HG02970 (cell line): ENCODE results near the gene GREB1L.

Experiments used
- ATAC-seq: cut with Tn5 transposase; IDR thresholded peaks from one replicate; pipeline ENCODE4 v1.9.1; 2021; ENCODE audit warnings: mild to moderate bottlenecking, moderate library complexity, moderate number of reproducible peaks; ENCODE audit not compliant: unreplicated experiment, low FRiP score

GREB1L gene

DNA sequence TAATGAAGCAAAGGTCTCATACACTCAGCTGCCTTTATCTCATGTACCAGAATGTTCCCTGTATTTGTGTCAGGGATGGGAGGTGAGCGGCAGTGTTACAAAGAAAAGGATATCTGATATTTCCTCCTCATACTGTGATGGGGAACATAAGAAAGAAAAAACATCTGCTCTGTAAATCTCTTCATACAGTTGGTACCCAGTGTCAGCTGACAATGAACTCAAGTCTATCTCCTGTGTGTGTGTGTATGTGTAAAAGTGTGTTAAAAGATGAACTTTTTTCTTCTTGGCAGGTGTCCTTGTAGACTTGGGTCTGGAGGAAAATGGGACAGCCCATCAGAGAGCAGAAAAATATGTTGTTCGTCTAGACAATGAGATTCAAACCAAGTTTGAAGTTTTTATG is 230.7 kb downstream of the GREB1L start:
- ATAC-seq, result no peak

DNA sequence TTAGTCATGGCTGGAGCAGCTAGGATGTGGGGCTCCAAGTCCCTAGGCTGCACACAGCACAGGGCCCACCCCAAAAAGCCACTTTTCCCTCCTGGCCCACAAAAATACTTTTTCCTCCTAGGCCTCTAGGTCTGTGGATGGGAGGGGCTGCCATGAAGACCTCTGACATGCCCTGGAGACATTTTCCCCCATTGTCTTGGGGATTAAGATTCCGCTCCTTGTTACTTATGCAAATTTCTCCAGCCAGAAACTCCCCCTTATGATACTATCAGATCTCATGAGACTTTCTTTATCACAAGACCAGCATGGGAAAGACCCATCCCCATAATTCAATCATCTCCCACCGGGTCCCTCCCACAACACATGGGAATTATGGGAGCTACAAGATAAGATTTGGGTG is 232.6 kb downstream of the GREB1L start:
- no peak for ATAC-seq

DNA sequence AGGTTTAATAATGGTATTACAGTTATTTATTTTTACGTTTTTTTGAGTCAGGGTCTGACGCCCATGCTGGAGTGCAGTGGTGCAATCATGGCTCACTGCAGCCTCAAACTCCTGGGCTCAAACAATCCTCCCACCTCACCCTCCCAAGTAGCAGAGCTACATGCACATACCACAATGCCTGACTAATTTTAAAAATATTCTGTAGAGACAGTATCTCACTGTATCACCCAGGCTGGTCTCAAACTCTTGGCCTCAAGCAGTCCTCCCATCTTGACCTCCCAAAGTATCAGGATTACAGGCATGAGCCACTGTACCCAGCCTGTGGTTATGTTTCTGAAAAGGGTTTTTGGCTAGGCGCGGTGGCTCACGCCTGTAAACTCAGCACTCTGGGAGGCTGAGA is 237.7 kb downstream of the GREB1L start:
- no peak for ATAC-seq

DNA sequence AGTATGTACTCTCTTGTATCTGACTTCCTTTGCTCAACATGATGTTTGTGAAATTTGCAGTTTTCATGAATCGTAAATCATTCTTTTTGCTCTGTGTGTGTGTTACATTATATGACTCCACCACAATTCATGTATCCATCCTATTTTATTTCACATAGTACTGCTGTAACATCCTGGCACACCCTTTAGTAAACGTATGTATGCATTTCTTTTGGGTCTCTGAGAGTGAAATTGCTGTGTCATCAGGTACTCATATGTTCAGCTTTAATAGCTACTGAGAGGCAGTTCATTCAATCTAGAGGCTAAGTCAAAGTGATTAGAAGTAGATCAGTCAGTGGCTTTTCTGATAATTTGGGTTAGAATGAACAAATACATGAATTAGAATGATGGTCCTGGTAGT is 239.7 kb downstream of the GREB1L start:
- no peak for ATAC-seq

DNA sequence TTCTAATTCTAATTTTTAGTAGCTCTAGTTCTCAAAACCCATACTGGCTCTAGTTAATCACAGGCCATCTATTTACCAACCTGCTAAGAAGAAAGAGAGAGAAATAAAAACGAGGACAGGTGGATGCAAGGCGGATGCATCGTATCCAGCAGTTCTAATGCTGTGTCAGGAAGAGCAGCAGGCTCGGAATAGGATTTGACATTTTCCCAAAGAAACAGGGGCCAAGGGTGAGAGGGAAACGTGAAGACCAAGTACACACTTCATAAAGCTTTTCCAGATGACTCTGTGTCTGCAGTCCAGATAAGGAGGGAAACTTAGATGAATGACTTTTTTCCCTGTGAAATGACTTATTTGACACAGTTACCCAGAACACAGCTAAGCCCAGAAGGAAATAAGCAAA is 241.0 kb downstream of the GREB1L start:
- no peak for ATAC-seq

DNA sequence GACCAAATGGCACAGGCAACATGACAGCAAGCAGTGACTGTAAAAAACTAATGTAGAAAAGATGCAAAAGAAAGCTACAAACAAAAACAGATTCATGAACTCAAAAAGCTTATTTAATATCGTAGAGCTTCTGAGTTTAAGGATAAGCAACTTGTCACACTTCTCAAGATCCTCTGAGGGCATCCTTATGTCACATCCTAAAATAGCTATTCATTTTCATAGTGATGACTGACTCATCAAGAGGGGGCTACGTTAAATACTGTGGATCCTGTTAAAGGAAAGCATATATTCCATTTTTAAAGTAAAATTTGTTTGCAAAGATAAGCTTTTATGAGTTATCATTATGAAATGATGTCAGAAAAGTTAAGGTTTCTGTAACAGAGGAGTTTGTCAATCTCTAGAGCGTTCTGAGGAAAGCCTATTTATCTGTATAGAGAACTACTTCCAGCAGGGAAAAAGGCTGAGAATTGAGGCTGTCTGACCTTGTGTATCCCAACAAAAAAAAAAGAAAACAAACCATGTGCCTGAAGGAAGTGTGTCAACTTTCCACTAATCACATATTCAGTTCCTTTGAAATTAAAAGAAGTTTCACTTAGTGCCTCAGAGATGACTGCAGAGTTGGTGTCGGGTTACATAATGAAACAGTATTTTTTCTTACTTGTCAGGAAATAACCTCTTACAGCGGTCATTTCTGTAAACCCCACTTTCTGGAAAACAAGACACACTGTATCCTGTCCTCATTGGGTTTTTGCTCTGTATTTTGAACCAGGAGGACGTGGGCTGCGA is 243.0 kb downstream of the GREB1L start:
- ATAC-seq, result no peak

DNA sequence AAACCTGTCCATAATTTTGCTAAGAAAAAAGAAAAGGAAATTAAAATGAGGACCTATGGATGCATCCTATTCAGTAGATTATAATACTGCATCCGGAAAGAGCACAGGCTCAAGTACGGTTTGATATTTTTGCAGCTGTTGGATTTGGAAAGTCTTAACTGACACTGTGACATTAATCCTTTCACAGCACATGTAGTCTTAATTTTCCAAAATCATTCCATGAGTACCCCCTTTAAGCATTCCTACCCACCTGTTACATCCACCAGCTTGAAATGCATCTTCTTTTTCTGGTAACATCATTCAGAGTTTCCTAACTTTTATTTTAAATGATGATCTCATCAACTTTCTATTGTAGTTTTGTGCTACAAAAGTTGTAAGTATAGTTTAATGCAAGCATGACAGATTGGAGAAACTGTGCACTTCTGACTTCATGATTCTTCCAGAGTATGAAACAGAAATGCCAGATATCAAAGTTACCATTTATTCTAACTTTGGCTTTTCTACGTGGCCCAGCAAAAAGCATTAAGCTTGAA is 244.9 kb downstream of the GREB1L start:
- ATAC-seq, result no peak

DNA sequence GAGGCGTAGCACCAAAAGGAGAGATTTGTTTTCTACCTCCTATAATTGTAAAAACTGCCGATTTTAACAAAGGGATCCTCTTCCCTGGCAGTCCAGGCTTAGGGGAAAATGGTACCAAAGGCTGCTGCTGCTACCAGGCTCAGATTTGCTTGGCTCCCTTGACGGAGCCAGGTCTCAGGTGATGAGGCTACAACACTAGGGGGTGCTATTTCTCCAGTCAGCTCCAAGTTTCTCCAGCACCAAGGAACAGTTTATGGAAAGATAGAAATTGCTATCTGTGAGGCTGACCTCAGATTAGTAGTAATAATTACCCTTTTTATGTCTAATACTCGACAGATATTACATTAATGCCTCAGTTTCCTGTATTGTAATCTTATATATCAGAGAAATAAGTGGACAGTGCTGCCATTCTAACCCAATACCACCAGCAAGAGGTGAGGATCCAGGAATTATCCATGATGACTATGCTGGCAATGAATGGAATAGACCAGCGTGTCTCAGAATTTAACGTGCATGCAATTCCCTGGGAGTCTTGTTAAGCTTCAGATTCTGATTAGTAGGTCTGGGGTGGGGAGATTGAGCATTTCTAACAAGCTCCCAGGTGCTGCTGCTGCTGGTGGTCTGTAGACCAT is 247.2 kb downstream of the GREB1L start:
- no peak for ATAC-seq

DNA sequence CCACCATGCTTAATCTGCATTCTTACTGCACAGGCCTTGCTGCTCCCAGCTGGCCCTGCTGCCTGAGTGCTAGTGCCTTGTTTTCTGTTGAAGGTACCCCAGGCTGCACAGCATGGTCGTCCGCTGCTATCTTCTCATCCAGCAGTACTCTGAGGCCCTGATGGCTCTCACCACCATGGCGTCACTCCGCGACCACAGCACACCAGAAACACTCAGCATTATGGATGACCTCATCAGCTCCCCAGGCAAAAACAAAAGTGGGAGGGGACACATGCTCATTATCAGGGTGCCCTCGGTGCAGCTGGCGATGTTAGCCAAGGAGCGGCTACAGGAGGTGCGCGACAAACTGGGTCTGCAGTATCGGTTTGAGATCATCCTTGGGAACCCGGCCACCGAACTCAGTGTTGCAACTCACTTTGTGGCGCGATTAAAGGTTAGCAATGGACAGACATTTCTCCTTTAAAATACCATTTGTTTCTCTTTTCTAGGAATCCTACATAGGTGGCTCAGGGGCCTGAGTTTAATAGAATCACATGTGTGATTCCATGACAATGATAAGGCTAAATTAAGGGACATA is 248.0 kb downstream of the GREB1L start:
- no peak for ATAC-seq

DNA sequence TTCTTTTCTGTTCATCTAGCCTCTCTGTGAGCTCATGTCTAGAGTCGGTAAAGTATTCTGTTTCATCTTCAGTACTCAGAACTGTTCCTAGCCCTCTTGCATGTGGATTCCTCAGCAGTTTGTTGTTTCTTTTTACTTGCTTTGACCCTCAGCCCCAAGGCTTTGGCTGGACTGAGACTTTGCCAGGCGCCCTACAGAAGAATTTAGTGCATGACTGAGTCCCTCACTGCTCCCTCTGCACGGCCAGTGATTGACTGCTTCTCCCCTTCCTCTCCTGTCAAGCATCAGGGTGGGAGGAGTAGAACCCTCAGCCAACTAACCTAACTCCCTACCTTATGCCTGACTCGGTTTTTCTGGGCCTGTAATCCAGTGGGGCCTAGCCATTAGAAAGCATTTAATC is 248.7 kb downstream of the GREB1L start:
- no peak for ATAC-seq

DNA sequence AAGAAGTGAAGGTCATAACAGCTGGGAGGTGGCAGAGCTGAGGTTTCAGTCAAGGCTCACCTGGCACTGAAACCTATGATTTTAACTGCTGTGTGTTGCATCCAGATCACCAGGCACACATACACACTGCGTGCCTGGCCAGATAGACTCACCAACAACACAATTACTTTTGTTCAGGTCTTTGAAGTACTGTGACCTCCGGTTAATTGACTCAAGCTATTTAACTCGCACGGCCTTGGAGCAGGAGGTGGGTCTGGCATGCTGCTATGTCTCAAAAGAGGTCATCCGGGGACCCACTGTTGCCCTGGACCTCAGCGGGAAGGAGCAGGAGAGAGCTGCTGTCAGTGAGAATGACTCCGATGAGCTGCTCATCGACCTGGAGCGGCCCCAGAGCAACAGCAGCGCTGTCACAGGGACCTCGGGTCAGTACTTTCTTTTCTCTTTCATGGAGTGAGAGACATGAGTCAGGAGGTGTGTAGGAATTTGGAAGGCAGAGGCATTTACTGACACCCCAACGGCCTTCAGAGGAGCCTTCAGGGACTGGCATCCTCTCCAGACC is 254.3 kb downstream of the GREB1L start:
- no peak for ATAC-seq

DNA sequence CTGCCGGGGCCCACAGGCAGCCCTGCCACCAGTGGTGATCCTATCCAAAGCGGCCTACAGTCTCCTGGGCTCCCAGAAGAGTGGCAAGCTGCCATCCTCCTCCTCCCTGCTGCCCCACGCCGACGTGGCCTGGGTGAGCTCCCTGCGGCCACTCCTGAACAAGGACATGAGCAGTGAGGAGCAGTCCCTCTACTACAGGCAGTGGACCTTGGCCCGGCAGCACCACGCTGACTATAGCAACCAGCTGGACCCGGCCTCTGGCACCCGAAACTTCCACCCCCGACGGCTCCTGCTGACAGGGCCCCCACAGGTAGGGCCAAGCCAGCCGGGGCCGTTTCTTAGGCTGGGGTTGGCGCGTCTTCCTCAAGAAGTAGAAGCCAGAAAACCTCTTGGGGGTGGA is 258.0 kb downstream of the GREB1L start:
- no peak for ATAC-seq

DNA sequence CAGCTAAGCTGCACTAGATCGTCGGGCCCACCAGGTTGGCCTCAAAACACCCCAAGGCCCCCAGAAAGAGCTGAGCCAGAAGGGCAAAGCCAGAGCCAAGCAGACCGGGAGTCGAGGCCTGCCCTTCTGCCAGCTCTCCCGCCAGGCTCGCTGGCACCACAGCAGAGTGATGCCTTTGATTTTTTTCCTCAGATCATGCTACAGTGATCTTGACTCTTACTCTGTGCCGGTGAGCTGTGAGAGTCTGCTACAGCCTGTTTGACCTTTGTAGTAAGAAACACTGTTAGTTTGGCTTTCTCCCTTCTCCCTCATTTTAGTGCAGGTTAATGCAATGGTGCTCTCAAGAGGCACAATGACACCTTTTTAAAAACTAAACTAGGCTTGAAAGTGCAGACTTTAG is 260.6 kb downstream of the GREB1L start:
- ATAC-seq, result no peak

DNA sequence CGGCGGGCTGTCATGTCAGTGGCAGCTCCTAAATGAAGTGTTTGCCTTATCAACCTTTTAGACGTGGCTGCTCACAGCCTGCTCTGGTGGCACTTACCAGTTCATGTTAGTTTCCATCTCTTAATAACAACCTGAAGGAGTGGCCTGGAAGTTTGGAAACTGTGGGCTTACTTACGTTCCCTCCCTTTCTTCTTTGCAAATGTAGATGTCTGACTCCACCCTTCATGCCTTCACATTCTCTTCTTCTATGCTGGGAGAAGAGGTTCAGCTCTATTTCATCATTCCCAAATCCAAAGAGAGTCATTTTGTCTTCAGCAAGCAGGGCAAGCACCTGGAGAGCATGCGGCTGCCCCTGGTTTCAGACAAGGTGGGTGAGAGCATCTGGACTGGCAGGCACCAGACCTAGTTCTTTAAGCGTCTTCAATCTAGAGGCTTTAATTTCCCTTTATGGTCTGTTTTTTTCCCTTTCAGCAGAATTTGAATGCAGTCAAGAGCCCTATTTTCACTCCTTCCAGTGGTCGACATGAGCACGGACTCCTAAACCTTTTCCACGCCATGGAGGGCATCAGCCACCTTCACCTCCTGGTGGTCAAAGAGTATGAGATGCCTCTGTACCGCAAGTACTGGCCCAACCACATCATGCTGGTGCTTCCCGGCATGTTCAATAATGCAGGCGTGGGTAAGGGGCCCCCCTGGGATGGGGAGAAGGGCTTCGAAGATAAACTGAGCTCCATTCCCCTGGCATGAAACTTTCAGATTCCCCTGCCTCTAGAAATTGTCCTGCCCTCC is 266.1 kb downstream of the GREB1L start:
- no peak for ATAC-seq

DNA sequence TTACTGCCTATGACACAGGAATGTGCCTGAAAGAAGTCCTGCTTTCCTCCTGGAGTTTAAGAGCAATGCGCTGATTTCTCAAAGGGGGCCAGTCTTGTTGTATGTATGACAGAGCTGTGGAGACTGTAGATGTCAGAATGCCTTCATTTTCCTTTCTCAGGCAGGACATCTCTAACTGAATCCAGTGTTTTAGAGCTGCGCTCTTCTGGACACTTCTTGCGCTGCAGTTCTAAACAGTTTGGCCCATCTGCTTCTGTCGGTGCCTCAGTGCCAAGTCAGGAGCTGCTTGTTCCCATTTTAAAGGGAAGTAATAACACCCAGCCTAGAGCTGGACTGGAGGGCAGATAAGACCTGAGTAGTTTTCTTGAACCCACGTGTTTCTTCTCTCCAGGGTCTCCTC is 267.0 kb downstream of the GREB1L start:
- no peak for ATAC-seq

DNA sequence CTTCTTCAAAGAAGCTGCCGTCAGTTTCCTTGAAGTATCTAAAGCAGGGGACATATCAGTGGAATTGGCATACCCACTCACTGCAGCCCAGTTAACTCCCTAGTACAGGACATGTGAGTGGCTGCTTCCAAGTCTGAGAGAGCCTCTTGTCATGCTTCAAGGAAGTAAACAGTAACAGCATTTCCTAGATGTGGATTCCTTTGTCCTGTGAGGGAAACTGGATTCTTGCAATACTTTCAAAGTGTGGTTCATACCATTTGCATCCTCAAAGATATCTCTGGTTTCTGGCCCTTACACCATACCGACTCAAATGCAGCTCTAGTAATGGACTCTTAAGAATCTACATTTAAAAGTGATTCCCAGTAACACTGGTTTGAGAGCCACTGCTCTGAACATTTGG is 271.3 kb downstream of the GREB1L start:
- no peak for ATAC-seq

DNA sequence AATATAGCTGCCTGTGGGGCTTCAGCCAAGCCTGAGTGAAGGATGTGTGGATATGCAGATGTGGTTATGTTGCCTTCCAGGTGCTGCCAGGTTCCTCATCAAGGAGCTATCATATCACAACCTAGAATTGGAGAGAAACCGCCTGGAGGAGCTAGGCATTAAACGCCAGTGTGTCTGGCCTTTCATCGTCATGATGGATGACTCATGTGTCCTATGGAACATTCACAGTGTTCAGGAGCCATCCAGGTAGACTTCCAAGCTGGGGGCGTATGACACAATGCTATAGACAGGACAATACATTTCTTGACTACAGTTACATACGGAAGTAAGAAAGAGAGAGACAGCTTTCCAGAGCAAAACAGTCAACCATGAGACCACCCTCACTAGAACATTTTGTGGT is 271.7 kb downstream of the GREB1L start:
- ATAC-seq, result no peak

DNA sequence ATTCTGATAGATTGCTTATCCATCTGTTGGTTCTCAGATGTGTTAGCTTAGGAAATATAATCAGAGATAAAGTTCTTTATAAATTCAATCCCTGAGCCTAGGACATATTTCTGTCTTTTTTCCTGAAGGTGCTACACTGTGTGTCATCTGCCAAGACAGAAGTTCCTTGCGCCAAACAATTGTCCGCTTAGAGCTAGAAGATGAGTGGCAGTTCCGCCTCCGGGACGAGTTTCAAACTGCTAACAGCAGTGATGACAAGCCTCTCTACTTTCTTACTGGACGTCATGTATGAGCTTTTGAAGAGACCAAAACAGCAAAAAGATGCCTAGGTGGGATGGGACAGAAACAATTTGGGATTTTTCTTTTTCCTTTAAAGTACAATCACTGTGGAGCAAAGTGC is 280.5 kb downstream of the GREB1L start:
- no peak for ATAC-seq

DNA sequence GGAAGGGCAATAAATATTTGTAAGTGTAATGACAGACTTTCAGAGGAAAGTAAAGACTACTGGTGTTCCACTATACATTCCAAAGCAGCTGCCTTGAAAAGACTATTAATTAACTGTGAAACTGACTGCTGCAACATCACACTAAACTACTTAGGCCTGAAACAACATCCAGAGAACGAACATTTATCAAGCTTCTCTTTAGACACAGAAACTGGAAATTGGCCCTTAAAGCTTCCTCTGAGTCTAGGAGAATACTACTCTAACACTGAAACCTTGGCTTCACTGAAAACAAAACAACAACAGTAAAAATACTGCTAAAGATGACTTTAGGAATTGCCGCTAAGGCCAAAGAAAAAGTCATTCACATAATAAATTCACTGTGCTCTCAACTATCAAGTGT is 283.9 kb downstream of the GREB1L start:
- no peak for ATAC-seq

DNA sequence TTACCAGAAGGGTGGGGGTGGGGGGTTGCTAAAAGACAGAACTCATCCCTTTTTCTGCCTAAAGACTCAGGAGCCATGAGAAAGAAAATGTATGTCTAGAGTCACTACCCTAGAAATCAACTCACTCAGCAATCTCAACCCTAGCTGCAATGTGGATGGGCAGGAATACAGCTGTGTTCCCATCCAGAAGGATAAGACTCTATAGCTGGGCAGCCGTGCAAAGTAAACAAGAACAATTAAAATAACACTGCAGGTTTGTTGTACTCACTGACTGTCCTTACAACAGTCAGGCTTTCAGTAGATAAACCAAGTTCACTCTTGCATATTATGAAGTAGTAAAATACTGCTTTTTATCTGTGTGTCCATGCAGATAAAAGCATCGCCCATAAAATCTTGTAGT is 284.4 kb downstream of the GREB1L start:
- no peak for ATAC-seq

DNA sequence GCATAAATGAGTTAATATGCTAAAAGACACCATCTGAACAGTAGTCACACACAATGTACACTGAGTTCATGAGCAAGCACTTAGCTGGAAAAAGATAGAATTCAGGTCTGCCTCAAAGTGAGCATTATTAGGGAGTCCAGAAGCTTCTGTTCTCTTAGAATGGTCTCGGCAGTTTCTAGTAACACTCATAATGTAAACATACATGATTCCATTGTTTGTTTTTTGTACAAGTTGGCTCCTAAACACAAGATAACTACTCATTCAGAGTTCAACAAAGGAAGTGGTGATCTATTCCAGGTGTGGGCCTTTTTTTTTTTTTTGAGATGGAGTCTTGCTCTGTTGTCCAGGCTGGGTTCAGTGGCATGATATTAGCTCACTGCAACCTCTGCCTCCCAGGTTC is 292.3 kb downstream of the GREB1L start:
- ATAC-seq, result no peak
